GM19452 (cell line): ENCODE measurements around the gene EPN2.
A peak's percentile ranks its signal among the peaks of the same experiment; 100 is the strongest.

Experiments used
- ATAC-seq: cut with Tn5 transposase; IDR thresholded peaks from one replicate; pipeline ENCODE4 v1.9.1; 2021; ENCODE audit not compliant: unreplicated experiment

The EPN2 gene

DNA sequence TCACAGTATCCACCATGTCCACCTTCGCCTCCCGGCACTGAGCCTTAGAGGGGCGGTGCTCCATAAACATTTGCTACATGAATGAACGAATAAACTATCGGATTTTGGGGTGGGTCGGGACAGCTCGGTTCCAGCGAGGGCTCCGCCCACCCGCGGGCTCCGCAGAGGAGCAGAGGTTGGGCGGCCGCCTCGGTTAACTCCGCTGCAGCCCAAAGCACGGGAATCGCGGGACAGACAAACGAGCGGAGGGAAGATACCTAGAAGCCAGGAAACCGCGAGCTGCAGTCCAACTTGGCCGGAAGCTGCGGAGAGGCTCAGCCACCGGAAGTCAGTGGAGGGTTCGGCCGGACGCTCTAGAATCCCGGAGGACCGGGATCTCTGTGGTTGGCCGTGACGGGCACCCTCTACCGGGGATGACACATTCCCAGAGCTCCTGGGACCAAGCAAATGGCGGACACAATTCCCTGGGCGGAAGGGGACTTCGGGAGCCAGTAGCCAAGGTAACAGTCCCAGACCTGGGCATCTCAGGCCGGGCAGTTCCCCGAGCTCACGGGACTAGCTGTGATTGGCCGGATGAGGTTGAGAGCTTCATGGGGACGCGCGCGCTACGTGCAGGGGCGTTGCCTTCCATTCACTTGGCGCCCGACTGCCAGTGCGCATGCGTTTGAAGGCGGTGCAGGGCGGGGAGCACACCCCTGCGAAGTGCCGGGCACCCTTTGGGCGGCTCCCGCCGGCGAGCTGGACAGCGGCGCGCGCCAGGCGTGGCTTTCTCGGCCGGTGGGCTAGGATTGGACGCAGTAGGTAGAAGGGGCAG lies 140.6 kb downstream of the EPN2 start:
- peak; percentile 92 for ATAC-seq

DNA sequence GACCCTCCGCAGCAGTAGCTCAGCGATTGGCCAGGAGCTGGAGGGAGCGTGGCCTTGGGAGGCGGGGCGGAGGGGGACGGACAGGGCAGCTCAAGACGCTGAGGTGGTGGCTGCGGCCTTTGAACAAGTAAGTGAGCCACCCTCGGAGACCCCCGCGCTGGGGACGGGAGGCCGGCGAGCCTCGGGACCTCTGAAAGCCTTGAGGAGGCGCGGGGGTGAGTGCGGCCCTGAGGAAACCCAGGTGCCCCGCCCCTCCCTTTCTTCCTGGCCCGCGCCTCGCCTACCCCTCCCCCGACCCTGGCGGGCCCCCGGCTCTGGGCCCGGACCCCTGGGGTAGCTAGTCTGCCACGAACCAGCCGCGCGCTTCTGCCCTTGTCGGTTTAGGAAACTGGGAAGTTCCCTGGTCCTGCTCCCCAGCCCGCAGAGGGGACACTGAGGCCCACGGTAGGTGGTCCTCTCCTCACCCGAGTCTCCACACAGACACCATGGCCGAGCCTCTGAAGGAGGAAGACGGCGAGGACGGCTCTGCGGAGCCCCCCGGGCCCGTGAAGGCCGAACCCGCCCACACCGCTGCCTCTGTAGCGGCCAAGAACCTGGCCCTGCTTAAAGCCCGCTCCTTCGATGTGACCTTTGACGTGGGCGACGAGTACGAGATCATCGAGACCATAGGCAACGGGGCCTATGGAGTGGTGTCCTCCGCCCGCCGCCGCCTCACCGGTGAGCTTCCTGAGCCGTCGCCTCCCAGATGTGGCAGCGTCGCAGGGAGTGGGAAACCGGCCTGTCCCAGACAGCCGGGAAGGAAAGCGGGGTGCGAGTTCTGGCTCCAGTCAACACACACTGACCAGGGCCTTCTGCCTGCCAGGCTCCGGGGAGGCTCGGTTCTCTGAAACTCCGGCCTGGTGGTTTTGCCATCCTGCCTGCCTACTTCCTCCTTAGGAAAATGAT lies 141.5 kb downstream of the EPN2 start, which contains the start of gene MAPK7:
MAPK7 (plus strand) TSS at position 83 of the 945 bp plus-strand sequence; CDS start at position 486, 403 bp downstream.
- peak; percentile 11 for ATAC-seq

DNA sequence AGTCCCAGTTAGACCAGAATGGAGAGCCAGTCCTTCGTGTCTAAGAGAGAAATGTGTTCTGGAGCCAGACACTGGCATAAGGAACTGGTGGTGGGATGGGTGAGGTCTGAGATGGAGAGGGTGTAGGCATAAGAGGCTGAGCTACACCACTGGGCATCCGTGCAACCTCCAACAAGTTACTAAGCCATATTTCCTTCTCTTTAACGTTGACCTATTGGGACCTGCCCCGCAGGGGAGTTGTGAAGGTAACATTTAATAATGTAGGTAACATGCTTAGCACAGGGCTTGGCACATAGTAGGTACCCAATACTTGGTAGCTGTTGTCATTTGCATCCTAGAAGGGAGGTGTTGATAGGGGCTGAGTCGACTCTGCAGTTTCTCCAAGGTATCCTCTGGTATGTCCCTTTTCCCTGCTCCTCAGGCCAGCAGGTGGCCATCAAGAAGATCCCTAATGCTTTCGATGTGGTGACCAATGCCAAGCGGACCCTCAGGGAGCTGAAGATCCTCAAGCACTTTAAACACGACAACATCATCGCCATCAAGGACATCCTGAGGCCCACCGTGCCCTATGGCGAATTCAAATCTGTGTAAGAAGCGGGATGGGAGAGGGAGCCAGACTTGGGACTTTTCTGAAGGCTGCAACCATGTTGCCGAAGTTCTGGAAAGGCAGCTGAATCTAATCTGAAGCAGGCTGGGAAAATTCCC lies 142.3 kb downstream of the EPN2 start:
- no peak for ATAC-seq

DNA sequence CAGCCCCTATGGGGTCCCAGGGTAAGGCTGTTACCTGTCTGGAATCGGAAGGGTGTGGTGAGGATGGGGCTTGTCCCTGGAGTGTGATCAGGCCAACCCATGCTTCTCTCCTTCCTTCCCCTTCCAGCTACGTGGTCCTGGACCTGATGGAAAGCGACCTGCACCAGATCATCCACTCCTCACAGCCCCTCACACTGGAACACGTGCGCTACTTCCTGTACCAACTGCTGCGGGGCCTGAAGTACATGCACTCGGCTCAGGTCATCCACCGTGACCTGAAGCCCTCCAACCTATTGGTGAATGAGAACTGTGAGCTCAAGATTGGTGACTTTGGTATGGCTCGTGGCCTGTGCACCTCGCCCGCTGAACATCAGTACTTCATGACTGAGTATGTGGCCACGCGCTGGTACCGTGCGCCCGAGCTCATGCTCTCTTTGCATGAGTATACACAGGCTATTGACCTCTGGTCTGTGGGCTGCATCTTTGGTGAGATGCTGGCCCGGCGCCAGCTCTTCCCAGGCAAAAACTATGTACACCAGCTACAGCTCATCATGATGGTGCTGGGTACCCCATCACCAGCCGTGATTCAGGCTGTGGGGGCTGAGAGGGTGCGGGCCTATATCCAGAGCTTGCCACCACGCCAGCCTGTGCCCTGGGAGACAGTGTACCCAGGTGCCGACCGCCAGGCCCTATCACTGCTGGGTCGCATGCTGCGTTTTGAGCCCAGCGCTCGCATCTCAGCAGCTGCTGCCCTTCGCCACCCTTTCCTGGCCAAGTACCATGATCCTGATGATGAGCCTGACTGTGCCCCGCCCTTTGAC lies 143.5 kb downstream of the EPN2 start:
- no peak for ATAC-seq

DNA sequence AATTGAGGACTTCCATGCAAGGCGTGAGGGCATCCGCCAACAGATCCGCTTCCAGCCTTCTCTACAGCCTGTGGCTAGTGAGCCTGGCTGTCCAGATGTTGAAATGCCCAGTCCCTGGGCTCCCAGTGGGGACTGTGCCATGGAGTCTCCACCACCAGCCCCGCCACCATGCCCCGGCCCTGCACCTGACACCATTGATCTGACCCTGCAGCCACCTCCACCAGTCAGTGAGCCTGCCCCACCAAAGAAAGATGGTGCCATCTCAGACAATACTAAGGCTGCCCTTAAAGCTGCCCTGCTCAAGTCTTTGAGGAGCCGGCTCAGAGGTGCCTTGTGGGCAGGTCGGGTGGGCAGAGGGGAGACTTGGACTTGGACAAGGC lies 144.2 kb downstream of the EPN2 start:
- ATAC-seq = no peak

DNA sequence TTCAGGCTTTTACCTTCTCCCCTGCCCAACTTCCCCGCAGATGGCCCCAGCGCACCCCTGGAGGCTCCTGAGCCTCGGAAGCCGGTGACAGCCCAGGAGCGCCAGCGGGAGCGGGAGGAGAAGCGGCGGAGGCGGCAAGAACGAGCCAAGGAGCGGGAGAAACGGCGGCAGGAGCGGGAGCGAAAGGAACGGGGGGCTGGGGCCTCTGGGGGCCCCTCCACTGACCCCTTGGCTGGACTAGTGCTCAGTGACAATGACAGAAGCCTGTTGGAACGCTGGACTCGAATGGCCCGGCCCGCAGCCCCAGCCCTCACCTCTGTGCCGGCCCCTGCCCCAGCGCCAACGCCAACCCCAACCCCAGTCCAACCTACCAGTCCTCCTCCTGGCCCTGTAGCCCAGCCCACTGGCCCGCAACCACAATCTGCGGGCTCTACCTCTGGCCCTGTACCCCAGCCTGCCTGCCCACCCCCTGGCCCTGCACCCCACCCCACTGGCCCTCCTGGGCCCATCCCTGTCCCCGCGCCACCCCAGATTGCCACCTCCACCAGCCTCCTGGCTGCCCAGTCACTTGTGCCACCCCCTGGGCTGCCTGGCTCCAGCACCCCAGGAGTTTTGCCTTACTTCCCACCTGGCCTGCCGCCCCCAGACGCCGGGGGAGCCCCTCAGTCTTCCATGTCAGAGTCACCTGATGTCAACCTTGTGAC lies 144.7 kb downstream of the EPN2 start:
- ATAC-seq = no peak

DNA sequence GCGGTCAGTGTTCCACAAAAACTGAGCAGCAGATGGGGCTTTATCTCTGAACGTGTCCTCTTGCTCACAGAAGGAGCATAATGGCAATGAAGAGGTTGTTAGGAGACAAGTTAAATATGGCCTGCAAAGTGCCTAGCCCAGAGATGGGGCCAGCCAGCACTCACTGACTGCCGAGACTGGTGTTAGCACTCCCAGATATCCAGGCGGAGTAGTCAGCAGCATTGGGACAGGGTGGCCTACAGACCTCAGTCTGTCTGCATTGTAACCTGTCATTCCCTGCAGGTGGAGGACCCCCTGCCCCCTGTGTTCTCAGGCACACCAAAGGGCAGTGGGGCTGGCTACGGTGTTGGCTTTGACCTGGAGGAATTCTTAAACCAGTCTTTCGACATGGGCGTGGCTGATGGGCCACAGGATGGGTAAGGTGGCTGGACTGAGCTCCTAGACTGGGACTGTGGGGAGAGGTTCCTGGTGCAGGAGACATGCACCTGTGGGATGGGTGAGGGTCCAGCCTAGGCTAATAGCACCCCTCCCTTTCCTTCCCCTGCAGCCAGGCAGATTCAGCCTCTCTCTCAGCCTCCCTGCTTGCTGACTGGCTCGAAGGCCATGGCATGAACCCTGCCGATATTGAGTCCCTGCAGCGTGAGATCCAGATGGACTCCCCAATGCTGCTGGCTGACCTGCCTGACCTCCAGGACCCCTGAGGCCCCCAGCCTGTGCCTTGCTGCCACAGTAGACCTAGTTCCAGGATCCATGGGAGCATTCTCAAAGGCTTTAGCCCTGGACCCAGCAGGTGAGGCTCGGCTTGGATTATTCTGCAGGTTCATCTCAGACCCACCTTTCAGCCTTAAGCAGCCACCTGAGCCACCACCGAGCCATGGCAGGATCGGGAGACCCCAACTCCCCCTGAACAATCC lies 145.6 kb downstream of the EPN2 start:
- no peak for ATAC-seq

DNA sequence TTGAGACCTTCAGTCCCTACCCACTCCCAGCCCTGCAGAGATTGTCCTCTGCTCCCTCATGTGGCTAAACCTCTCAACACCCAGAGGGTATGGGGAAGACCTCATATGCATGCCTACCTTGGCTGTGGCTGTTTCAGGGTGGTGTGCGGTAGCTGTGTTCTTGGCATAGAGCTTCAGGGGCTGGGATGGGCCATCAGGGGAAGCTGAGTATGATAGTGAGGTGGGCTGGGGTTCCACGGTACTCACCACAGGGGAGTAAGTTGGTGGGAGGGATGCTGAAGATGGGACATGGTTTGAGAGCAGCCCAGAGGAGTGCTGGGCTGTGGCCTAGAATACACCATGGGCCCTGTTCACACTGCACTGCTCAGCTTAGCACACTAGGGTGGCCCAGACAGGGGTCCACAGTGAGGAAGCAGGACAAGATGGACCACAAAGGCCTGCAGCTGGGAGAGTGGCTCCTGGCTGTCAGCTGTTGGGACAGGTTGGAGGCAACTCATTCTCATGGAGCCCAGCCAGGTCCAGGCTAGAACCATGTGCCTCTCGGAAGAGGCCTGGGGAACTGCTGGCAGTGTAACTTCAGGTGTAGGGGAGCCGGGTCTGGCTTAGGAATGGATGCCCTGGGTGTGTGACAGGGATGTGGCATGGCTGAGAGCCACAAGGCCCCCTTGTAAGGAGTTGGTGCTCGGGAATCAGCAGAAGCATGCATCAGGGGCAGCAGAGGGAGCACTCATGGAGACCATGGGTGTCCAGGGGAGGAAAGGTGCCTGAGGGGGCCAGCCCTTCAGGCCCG lies 146.7 kb downstream of the EPN2 start:
- ATAC-seq = no peak

DNA sequence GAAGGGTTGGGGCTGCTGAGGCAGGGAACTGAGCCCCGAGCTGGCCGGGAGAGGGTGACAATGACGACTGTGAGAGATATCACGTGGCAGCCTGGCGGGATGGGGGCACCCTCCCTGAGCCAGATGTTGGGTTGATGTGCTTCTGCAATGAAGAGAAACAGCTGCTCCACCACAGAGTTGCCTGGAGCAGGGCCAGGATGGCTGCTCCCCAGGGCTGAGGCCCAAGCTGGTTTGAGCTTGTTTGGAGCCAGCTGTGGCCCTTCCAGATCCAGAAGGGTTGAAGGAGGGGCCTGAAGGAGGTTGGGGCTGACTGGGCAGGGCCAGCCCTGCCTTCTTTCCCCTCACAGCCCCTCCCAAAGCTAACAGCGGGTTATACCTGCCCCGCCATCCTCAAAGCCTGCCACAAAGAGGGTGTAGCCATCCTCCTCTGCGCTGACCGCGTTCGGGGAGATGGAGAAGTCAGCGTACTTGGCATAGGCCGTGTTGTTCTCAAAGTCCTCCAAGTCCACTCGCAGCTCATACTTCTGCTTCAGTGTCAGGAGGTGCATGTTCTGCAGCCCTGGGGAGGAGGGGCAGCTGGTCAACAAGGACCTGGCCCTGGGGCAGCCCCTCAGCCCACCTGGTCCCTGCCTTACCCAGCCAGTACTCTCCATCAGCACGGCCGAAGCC lies 147.7 kb downstream of the EPN2 start:
- ATAC-seq = no peak

DNA sequence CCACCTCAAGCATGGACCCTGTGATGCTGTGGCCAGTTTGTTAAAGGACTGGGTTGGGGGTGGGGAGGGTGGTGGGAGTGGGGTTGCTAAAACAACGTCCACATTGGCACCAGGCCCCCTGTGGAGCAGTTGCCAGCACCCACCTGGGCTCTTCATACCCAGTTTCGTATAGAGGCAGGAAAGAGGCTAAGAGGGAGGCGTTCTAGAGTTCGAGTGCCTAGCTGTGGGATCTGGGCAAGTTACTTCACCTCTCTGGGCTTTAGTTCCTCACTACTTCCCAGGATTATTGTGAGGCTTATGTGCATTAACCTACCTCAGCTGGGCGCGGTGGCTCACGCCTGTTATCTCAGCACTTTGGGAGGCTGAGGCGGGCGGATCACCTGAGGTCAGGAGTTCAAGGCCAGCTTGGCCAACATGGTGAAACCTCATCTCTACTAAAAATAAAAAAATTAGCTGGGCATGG lies 148.4 kb downstream of the EPN2 start:
- ATAC-seq = no peak
